HUES64 (cell line): ENCODE measurements around the gene POM121L12. TPM values are rescaled to one million over a fixed set of nuclear protein-coding genes. Genes with fewer than 3 reads are reported as not detected.

ENCODE experiments used
- H3K27ac ChIP-seq: 2 replicates; pipeline ENCODE4 v1.7.0; 2013; ENCODE audit warnings: low read depth, low read length, inconsistent platforms
- H3K27me3 ChIP-seq: 2 replicates; pipeline ENCODE4 v1.6.1; 2013; ENCODE audit warnings: mild to moderate bottlenecking, low read length; ENCODE audit not compliant: insufficient read depth
- H3K36me3 ChIP-seq: 2 replicates; pipeline ENCODE4 v1.6.1; 2013; ENCODE audit warnings: mild to moderate bottlenecking, low read length; ENCODE audit not compliant: insufficient read depth
- H3K4me1 ChIP-seq: 2 replicates; pipeline ENCODE4 v1.6.1; 2013; ENCODE audit warnings: mild to moderate bottlenecking, low read length, moderate library complexity; ENCODE audit not compliant: insufficient read depth
- H3K4me3 ChIP-seq: 2 replicates; pipeline ENCODE4 v1.5.1; 2013; ENCODE audit warnings: mild to moderate bottlenecking, low read length, moderate library complexity
- H3K9ac ChIP-seq: 2 replicates; pipeline ENCODE4 v1.6.1; 2013; ENCODE audit warnings: mild to moderate bottlenecking, low read depth, low read length
- H3K9me3 ChIP-seq: 2 replicates; pipeline ENCODE4 v1.6.1; 2013; ENCODE audit warnings: low read depth, low read length; ENCODE audit not compliant: insufficient read depth
- WGBS: fragments of 150-250, 120-280 bp; methylation state at CpG from one replicate; pipeline ENCODE4 v1.1.7; 2013; ENCODE audit warnings: missing lambda C conversion rate; 5-methylcytosine and 5-hydroxymethylcytosine counted together
- polyA plus RNA-seq, 2 experiments: library from polyadenylated mRNA; stranded (reverse); fragments of 50-300 nt; gene quantifications; one replicate each; pipeline ENCODE4 v1.2.3, GENCODE V29; 2013

The POM121L12 gene
- not detected for polyA plus RNA-seq (2013, experiment 1 of 2)
- polyA plus RNA-seq (2013, experiment 2 of 2) = not detected

DNA sequence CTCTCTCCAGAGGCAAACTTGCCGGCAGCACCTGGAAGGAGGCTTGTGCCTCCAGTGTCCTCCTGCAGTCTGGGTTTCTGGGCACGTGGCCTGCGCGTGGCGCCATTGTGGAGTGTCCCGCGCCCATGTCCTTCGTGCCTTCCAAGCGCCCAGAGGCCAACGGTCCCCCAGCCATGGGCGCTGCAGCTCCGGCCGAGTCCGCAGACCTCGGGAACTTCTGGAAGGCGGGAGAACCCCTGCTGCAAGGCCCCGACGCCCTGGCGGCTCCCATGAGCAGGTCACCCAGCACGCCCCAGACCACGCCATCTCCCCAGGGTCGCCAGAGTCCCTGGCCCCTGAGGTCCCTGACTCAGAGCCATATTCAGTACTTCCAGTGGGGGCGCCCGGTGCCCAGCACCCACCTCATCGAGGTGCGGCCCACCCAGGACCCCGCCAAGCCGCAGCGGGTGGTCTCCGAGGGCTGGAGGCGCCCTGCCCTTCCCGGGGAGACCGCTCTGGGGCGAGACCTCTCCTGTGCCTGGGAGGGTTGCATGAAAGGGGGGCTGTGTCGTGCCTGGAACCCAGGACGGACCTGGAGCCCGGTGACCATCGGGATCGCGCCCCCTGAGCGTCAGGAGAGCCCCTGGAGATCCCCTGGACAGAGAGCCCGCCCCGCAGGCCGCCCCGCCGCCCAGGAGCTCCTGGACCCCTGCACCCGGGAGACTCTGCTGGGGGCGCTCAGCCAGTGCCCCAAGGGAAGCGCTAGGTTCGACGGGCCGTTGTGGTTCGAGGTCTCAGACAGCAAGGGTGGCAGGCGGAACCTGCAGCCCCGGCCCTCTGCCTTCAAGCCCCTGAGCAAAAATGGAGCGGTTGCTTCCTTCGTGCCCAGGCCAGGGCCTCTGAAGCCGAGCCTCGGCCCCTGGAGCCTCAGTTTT, at the start of gene POM121L12:
POM121L12 (plus strand) TSS at position 135 of the 914 bp plus-strand sequence; CDS start at position 174, 39 bp downstream.
- Histone ChIP-seq H3K36me3 (no peaks in the 10 kb centered on the region), H3K9me3 (no peaks in the 10 kb centered on the region), H3K27ac (no peak within 1 kb of the TSS), H3K4me3 (no peak within 1 kb of the TSS), H3K4me1 (no peaks in the 10 kb centered on the region), H3K9ac (no peak within 1 kb of the TSS), H3K27me3 (no peaks in the 10 kb centered on the region)
- WGBS = 97% methylated on average over 59 of the region's 59 CpGs

DNA sequence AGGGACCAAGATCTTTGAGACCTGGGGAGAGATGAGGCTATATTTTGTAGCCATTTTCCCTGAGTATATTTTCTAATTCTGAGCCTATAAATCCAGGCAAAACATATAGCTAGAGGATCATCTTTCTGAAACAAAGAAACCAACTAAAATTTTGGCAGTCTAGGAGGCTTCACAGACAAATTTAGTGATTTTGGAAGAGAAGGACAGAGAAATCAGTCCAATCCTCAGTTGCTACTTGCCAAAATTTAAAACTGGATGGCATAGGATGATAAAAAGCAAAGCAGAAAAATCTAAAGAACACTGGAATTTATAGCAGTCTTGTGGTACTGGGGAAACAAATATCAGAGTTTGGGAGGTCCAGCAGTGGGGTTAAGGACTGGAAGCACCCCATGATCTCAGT, 43.4 kb upstream of the POM121L12 start:
- Histone ChIP-seq H3K27ac (no peak overlapping the region), H3K9ac (no peak overlapping the region), H3K4me1 (no peaks in the 10 kb centered on the region), H3K4me3 (no peak overlapping the region), H3K9me3 (peaks cover 14% of the 10 kb centered on the region), H3K27me3 (no peaks in the 10 kb centered on the region), H3K36me3 (no peaks in the 10 kb centered on the region)

DNA sequence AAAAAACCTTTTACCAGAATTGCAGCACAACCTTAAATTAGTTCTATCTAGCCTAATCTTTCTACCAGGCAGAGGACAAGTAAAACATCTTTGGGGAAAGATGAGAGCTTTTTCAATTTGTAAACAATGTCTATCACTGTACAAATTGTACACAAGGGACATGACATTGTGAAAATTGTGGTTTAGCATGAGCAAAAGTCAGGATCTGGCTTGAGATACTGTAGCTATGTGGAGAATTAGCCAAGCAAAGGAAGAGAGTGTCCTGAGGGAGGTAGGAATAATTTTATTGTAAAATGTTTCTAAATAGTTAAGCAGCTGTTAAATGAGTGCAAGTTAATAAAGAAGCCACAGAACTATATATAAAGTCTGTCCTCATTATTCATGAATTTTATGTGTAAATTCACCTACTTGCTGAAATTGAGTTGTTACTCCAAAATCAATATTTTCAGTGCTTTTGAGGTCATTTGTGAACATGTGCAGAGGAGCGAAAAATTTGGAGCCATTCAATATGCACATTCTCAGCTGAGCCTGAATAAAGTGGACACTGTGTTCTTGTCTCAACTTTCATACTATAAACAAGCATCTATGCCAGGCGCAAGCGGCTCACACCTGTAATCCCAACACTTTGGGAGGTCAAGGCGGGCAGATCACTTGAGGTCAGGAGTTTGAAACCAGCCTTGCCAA, 42.8 kb upstream of the POM121L12 start:
- H3K4me3 ChIP-seq = no peak overlapping the region
- peaks cover 8% of the 10 kb centered on the region for H3K9me3 ChIP-seq
- H3K27me3 ChIP-seq = no peaks in the 10 kb centered on the region
- no peak overlapping the region for H3K27ac ChIP-seq
- H3K36me3 ChIP-seq = no peaks in the 10 kb centered on the region
- no peaks in the 10 kb centered on the region for H3K4me1 ChIP-seq
- WGBS = 97% methylated on average over 4 of the region's 4 CpGs
- no peak overlapping the region for H3K9ac ChIP-seq

DNA sequence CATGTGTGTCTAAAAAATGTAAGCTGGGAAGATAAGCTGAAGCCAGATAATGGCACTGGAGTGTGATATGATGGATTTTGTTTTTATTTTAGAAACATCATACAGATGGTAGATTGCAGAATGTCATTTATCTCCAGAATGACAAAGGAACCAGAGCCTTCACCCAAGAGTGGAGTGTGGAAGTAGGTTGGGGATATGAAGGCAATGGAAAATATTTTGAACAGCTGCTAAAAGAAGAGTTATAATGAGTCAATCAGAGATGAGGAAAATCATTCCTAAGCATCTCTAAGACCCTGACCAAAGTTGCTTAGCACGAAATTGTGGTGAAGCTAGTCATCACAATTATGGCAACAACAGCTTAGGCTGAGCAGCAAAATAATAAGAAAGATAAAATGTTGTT, 39.8 kb upstream of the POM121L12 start:
- H3K36me3 ChIP-seq = no peaks in the 10 kb centered on the region
- no peaks in the 10 kb centered on the region for H3K4me1 ChIP-seq
- no peaks in the 10 kb centered on the region for H3K9me3 ChIP-seq
- 89% methylated on average over 1 of the region's 1 CpG for WGBS
- no peak overlapping the region for H3K27ac ChIP-seq
- no peak overlapping the region for H3K9ac ChIP-seq
- H3K4me3 ChIP-seq = no peak overlapping the region
- no peaks in the 10 kb centered on the region for H3K27me3 ChIP-seq

DNA sequence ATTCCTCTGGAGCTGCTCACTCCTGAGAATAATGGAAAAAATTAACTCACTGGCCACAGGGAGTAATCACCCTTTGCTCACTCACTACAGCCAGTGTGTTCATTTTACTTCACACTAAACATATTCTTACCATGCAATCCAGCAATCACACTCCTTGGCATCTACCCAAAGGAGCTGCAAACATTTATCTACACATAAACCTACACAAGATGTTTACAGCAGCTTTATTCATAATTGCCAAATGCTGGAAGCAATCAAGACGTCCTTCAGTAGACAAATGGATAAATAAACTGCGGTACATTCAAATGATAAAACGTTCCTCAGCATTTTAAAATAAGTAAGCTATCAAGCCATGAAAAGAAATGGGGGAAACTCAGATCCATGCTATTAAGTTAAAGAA, 34.2 kb upstream of the POM121L12 start:
- no peaks in the 10 kb centered on the region for H3K9me3 ChIP-seq
- no peak overlapping the region for H3K27ac ChIP-seq
- 100% methylated on average over 3 of the region's 3 CpGs for WGBS
- H3K27me3 ChIP-seq = no peaks in the 10 kb centered on the region
- H3K4me3 ChIP-seq = no peak overlapping the region
- no peak overlapping the region for H3K9ac ChIP-seq
- H3K4me1 ChIP-seq = no peaks in the 10 kb centered on the region
- H3K36me3 ChIP-seq = no peaks in the 10 kb centered on the region

DNA sequence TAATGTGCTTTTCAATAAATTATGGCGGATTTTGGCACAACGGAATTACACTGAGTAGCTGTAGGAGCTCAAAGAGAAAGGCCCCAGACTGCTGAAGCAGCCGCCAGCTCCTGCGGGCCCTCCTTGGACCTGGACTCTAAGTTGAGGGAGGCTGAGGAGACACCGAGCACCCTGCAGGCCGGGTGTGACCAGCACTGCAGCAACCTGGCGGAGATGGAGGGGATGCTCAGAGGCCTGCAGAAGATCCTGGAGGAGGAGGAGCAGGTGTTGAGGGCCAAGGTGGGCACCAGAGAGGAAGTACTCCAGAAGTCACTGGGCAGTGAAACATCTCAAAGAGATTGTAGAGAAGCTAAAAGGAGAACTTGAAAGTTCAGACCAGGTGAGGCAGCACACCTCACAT, 33.0 kb upstream of the POM121L12 start:
- H3K9ac ChIP-seq = no peak overlapping the region
- no peak overlapping the region for H3K27ac ChIP-seq
- H3K9me3 ChIP-seq = peaks cover 4% of the 10 kb centered on the region; the same call in 1 of the 2 replicates
- no peaks in the 10 kb centered on the region for H3K27me3 ChIP-seq
- H3K36me3 ChIP-seq = no peaks in the 10 kb centered on the region
- H3K4me1 ChIP-seq = no peaks in the 10 kb centered on the region
- 96% methylated on average over 7 of the region's 7 CpGs for WGBS
- no peak overlapping the region for H3K4me3 ChIP-seq

DNA sequence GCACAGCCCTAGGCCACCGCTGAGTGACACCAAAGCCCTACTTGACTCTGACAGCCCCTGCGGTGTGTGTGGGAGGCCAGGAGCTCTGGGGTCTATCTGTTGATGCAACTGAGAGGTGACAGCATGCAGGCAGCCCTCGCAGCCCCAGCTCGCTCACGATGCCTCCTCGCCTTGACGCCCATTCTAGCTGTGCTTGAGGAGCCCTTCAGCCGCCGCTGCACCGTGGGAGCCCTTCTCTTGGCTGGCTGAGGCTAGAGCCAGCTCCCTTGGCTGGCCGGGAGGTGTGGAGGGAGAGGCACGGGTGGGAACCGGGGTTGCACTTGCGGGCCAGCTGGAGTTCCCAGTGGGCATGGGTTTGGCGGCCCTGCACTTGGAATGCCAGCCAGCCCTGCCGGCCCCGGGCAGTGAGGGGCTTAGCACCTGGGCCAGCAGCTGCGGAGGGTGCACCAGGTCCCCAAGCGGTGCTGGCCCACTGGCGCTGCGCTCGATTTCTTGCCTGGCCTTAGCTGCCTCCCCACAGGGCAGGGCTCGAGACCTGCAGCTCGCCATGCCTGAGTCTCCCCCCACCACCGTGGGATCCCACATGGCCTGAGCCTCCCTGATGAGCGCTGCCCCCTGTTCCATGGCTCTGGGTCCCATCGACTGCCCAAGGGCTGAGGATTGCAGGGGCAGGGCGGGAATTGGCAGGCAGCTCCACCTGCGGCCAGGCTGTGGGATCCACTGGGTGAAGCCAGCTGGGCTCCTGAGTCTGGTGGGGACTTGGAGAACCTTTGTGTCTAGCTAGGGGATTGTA, 31.6 kb upstream of the POM121L12 start:
- Histone ChIP-seq H3K27me3 (no peaks in the 10 kb centered on the region), H3K4me1 (no peaks in the 10 kb centered on the region), H3K4me3 (no peak overlapping the region), H3K36me3 (no peaks in the 10 kb centered on the region), H3K9ac (no peak overlapping the region), H3K9me3 (peaks cover 4% of the 10 kb centered on the region; the same call in 1 of the 2 replicates), H3K27ac (no peak overlapping the region)
- 93% methylated on average over 29 of the region's 29 CpGs for WGBS

DNA sequence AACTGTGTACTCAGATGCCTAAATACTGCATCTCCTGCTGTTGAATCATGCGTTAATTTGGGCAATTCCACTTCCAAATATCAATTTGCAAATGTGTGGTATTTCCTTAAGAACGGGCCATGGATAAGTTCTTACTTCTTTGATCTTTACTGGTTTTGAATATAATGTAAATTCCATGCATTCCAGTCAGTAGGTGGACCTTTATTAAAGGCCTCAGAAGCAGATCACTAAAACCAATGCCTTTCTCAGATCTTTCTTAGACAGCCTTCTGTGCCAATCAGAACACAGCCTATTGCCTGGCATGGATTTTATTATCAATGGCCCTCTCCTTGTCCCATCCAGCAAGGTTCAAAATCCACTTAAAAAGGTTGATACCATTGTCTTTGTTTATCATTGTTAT, 21.5 kb upstream of the POM121L12 start:
- no peaks in the 10 kb centered on the region for H3K36me3 ChIP-seq
- WGBS = 89% methylated on average over 1 of the region's 2 CpGs
- no peak overlapping the region for H3K4me3 ChIP-seq
- H3K9ac ChIP-seq = no peak overlapping the region
- no peak overlapping the region for H3K27ac ChIP-seq
- no peaks in the 10 kb centered on the region for H3K9me3 ChIP-seq
- H3K4me1 ChIP-seq = 0 out of 2 replicates have a peak, but pooled peaks cover 6% of the 10 kb centered on the region
- H3K27me3 ChIP-seq = no peaks in the 10 kb centered on the region

DNA sequence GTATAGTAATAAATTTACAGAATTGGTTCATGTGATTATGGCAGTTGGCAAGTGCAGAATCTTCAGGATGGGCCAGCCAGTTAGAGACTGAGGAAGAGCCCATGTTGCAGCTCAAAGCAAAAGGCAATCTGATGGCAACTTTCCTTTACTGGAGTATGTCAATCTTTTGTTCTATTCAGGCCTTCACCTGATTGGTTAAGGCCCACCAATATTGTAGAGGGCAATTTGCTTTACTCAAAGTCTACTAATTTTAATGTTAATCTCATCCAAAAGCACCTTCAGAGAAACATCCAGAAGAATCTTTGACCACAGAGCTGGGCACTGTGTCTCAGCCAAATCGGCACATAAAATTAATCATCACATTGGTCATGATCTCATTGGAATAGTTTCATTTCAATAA, 20.0 kb upstream of the POM121L12 start:
- Histone ChIP-seq H3K9me3 (no peaks in the 10 kb centered on the region), H3K4me3 (no peak overlapping the region), H3K36me3 (no peaks in the 10 kb centered on the region), H3K9ac (no peak overlapping the region), H3K27me3 (no peaks in the 10 kb centered on the region), H3K4me1 (0 out of 2 replicates have a peak, but pooled peaks cover 6% of the 10 kb centered on the region), H3K27ac (no peak overlapping the region)
- WGBS = 96% methylated on average over 1 of the region's 1 CpG

DNA sequence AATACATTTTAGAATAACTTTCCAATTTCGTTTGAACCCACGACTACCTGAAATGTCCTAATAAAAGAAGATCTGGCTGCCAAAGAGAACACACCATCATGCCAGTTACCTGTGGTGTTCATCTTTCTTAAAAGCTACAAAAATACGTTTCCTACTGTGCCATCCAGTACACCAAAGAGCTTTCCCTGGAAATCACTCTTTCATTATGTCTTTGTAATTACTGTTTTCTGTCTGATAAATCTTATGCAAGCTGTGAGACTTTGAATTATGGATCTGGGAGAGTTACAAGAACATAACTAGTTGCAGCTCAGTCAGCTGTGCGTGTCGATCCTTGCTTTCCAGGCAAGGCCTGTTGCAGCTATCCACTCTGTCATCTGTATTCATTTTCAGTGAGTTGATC, 12.5 kb upstream of the POM121L12 start:
- Histone ChIP-seq H3K4me3 (no peak overlapping the region), H3K36me3 (no peaks in the 10 kb centered on the region), H3K9me3 (no peaks in the 10 kb centered on the region), H3K4me1 (no peaks in the 10 kb centered on the region), H3K9ac (no peak overlapping the region), H3K27ac (no peak overlapping the region), H3K27me3 (no peaks in the 10 kb centered on the region)
- WGBS = 96% methylated on average over 5 of the region's 5 CpGs

DNA sequence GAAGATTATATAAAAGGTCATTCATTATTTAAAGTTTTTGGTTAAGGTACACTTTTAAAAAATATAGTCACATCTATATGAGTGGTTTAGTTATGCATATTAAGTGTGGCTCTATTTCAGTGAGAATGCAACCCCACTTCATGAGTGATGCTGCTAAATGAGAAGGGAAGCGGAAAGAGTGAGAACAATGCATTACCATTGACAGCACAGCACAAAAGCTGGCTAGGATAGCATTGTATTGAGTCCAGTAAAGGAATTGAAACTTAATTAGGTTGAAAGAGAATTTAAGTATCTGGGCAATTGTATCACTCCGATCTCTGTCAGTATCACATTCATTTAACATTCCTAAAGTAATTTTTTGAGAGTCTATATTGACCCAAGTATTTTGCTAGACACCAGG, 13.2 kb downstream of the POM121L12 start:
- H3K4me1 ChIP-seq = peaks cover 6% of the 10 kb centered on the region; the same call in 1 of the 2 replicates
- WGBS = 91% methylated on average over 1 of the region's 2 CpGs

More for the DNA sequence above, 13.2 kb downstream of the POM121L12 start:
- Histone ChIP-seq H3K9ac (no peak overlapping the region), H3K4me3 (no peak overlapping the region), H3K27me3 (no peaks in the 10 kb centered on the region), H3K9me3 (no peaks in the 10 kb centered on the region), H3K27ac (no peak overlapping the region), H3K36me3 (no peaks in the 10 kb centered on the region)
